ENCODE measurements around the gene NLRP6. TPM values are rescaled to one million over a fixed set of nuclear protein-coding genes. Genes with fewer than 3 reads are reported as not detected.

Gene NLRP6
- total RNA-seq, 2 donors from 2014 or later = 0.43 to 2.2 TPM

DNA sequence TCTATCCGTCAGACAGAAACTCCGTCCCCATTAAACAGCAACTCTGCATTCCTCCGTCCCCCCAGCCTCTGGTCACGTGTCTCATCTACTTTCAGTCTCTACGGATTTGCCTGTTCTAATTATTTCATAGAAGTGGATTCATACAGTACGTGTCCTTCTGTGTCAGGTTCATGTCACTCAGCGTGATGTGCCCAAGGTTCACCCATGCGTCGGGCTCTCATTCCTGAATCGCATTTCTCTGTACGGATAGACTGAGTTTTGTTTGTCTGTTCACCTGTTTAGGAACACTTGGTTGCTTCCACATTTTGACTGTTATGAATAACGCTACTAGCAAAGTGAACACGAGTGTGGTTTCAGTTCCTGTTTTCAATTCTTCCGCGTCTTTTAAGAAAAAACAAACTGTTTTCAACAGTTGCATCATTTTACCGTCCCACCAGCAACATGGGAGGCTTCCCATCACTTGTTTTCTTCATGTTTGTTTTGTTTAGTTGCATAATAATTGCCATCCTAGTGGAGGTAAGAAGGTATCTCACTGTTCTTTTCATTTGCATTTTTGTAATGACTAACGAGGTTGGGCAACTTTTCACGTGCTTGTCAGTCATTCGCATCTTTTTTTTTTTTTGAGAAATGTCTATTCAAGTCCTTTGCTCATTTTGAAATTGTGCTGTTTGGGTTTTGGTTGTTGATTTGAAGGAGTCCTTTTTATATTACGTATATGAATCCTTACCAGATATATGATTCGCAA is 8.9 kb upstream of the NLRP6 start:
- H3K4me1 Mint-ChIP-seq = peaks cover 13% of the 10 kb centered on the region
- peak overlapping the region; percentile 84 for H3K4me3 Mint-ChIP-seq
- H3K27me3 Mint-ChIP-seq = no peaks in the 10 kb centered on the region
- H3K36me3 Mint-ChIP-seq (ENCODE audit: low read depth) = peaks cover 20% of the 10 kb centered on the region
- peak; percentile 83 for ATAC-seq (replicated peaks)
- no peaks in the 10 kb centered on the region for H3K9me3 Mint-ChIP-seq
- H3K27ac Mint-ChIP-seq = peak overlapping the region; percentile 96

DNA sequence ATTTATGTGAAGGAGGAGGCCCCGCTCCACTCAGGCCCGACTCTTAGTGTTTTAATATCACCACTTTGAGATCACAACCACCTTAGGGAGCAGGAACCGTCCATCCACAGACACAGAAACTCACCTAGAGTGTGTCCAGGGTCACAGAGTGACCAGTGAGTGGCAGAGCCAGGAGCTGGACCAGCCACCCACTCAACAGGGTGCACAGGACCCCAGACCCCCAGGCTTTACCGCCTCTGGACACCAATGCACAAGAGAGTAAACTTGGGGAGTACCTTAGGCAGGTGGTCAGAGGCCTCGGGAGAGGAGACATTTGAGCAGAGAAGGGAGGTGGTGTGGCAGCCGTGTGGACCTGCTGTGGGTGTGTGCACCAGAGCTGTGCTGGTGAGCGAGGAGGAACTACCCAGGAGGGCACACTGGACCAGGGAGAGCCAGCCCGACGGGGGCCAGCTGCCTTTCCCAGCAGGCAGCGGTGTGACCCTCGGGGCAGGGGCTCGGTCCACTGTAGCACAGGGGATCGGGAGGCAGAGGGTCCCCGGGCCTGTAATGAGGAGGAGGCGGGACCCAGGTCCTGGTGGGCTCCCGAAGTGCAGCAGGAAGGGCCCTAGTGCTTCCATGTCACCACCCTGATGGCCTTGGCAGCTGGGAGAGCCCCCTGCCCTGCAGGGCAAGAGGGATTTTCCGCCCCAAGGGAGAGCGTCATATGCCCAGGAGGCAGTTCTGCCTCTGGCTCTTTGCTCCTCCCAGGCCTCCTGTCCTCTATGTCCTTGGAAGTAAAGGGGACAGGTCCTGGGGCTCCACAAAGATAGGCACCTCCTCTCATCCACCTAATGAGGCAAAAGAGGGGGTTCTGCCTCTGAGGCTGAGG is 7.5 kb upstream of the NLRP6 start:
- H3K27ac Mint-ChIP-seq = no peak overlapping the region
- H3K27me3 Mint-ChIP-seq = no peaks in the 10 kb centered on the region
- no peaks in the 10 kb centered on the region for H3K9me3 Mint-ChIP-seq
- no peak overlapping the region for H3K4me3 Mint-ChIP-seq
- no peak for ATAC-seq (replicated peaks)
- H3K4me1 Mint-ChIP-seq = peaks cover 13% of the 10 kb centered on the region
- peaks cover 20% of the 10 kb centered on the region for H3K36me3 Mint-ChIP-seq (ENCODE audit: low read depth)

DNA sequence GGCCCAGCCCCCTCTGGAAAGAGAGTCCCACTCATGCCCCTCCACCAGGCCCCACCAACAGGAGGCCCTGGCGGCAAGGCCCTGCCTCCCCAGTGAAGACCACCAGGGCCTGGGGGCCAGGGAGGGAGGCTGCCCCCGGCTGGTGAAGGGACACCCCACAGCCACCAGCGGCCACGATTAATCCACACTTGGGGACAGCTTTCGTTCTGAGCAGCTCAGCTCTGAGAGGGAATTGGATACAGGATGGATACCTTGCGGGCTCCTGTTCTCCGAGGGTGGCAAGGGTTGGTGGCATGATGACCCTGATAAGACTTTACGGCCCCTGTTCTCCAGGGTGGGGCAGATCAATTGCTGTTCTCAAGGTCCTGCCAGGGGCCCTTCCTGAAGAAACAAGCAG is 6.9 kb upstream of the NLRP6 start:
- Mint-ChIP-seq H3K4me3 (no peak overlapping the region), H3K27ac (no peak overlapping the region), H3K4me1 (peaks cover 13% of the 10 kb centered on the region), H3K27me3 (no peaks in the 10 kb centered on the region), H3K9me3 (no peaks in the 10 kb centered on the region), H3K36me3 (ENCODE audit: low read depth) (peaks cover 20% of the 10 kb centered on the region)
- no peak for ATAC-seq (replicated peaks)

DNA sequence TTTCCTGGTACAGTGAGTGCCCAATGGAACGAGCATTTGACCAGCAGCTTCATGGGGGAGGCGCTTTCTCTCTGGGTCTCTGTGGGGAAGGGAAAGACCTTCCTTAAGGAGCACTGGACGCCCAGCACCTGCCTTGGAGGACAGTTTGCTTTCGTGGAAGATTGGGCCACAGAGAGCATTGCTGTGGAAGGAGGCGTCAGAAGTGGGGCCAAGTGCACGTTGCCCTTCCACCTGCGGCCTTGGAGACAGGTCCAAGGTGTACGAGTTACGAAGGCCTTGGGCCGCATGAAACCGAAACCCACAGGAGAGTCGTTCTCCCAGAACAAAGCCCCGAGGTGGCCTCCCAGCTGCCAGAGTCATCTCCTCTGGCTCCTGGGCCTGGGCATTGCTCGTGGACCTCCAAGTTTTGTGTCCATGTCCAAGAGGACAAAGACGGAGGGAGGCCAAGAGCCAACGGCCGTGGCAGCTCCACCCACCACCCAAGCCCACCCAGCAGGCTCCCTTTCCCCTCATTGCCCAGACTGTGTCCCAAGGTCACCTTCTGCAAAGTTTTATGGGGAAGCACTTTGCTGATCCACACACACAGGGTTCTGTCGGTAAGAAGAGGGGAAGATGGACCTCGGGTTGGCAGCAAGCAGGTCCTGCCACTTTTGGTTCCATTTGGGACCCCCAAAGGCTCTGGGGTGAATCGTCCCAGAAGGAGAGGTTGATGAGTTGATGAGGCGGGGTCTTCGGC is 5.8 kb upstream of the NLRP6 start:
- H3K27me3 Mint-ChIP-seq = no peaks in the 10 kb centered on the region
- H3K4me1 Mint-ChIP-seq = peaks cover 18% of the 10 kb centered on the region
- peaks cover 19% of the 10 kb centered on the region for H3K36me3 Mint-ChIP-seq (ENCODE audit: low read depth)
- no peaks in the 10 kb centered on the region for H3K9me3 Mint-ChIP-seq
- no peak for ATAC-seq (replicated peaks)
- H3K27ac Mint-ChIP-seq = peak overlapping the region; percentile 26
- H3K4me3 Mint-ChIP-seq = no peak overlapping the region

DNA sequence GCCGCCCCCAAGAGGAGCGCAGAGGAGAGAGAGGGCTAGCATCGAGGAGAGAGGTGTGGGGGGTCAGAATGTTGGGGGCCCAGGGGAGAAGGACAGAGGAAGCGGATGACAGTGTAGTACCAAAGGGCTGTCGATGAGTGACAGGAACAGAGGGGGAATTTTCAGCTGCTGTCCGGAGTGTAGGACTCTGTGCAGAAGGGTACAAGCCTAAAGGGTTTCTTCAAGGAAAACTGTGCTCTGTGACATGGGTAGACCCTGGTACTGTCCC is 5.3 kb upstream of the NLRP6 start:
- no peak for ATAC-seq (replicated peaks)
- H3K27me3 Mint-ChIP-seq = no peaks in the 10 kb centered on the region
- no peak overlapping the region for H3K4me3 Mint-ChIP-seq
- peaks cover 4% of the 10 kb centered on the region for H3K9me3 Mint-ChIP-seq
- H3K27ac Mint-ChIP-seq = no peak overlapping the region
- peaks cover 15% of the 10 kb centered on the region for H3K36me3 Mint-ChIP-seq (ENCODE audit: low read depth)
- peaks cover 23% of the 10 kb centered on the region for H3K4me1 Mint-ChIP-seq

DNA sequence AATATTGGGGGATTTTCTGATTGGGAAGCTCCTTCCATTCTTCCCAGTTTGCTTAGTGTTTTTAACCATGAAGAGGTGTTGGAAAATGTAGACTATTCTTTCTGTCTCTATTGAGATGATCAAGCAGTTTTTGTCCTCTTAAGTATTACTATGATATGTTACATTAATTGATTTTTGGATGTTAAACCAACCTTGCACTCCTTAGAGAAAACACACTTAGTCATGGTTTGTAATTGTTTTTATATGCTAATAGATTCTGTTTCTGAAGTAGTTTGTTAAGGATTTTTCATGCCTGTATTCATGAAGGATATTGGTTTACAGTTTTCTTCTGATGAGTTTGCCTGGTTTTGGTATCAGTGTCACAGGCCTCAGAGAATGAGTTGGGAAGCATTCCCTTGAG is 2.0 kb upstream of the NLRP6 start:
- H3K27ac Mint-ChIP-seq = no peak overlapping the region

DNA sequence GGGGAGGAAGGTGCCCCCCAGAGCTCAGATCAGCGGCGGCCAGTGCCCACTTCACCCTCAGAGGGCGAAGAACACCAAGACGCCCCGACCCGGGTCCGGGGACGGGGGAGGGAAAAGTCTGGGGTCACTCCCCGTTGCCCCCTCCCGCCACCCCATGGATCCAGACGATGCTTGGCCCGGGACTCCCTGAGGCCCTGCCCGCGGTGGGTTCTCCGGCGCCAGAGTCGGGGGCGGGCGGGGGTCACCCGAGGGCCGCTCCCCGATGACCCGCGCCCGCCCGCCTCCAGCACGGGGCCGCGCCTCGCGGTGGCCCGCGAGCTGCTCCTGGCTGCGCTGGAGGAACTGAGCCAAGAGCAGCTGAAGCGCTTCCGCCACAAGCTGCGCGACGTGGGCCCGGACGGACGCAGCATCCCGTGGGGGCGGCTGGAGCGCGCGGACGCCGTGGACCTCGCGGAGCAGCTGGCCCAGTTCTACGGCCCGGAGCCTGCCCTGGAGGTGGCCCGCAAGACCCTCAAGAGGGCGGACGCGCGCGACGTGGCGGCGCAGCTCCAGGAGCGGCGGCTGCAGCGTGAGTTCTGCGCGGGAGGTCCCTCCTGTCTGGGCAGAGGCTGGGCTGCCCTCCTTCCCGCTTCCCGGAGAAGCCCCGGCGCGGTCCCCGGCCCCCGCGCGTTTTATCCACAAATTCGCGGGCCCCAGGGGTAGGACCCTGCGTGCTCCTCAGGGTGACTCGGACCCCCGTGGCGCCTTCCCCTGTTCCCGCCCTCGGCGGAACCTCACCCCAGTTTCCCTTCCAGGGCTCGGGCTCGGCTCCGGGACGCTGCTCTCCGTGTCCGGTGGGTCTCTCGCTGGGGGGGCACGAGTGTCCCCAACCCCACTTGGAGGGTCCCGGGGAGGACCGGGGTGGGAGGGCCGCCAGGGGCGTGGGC is 1.1 kb downstream of the NLRP6 start:
- H3K36me3 Mint-ChIP-seq (ENCODE audit: low read depth) = peaks cover 25% of the 10 kb centered on the region
- peak; percentile 20 for ATAC-seq (replicated peaks)
- H3K27ac Mint-ChIP-seq = no peak overlapping the region
- H3K4me1 Mint-ChIP-seq = peaks cover 30% of the 10 kb centered on the region
- peaks cover 5% of the 10 kb centered on the region for H3K27me3 Mint-ChIP-seq
- H3K4me3 Mint-ChIP-seq = peak overlapping the region; percentile 71
- H3K9me3 Mint-ChIP-seq = peaks cover 4% of the 10 kb centered on the region

More for the DNA sequence above, 2.0 kb upstream of the NLRP6 start:
- Mint-ChIP-seq H3K9me3 (peaks cover 4% of the 10 kb centered on the region), H3K36me3 (ENCODE audit: low read depth) (peaks cover 11% of the 10 kb centered on the region), H3K27me3 (no peaks in the 10 kb centered on the region), H3K4me3 (no peak overlapping the region), H3K4me1 (peaks cover 17% of the 10 kb centered on the region)
- ATAC-seq (replicated peaks) = no peak

DNA sequence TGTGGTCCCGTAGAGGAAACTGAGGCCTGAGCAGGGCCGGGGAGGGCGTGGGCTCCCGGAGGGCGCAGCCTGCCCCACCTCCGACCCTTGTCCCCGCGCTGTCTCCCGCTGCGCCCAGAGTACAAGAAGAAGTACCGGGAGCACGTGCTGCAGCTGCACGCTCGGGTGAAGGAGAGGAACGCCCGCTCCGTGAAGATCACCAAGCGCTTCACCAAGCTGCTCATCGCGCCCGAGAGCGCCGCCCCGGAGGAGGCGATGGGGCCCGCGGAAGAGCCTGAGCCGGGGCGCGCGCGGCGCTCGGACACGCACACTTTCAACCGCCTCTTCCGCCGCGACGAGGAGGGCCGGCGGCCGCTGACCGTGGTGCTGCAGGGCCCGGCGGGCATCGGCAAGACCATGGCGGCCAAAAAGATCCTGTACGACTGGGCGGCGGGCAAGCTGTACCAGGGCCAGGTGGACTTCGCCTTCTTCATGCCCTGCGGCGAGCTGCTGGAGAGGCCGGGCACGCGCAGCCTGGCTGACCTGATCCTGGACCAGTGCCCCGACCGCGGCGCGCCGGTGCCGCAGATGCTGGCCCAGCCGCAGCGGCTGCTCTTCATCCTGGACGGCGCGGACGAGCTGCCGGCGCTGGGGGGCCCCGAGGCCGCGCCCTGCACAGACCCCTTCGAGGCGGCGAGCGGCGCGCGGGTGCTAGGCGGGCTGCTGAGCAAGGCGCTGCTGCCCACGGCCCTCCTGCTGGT is 1.9 kb downstream of the NLRP6 start:
- peak; percentile 57 for ATAC-seq (replicated peaks)
- Mint-ChIP-seq H3K27ac (no peak overlapping the region), H3K27me3 (peaks cover 5% of the 10 kb centered on the region), H3K36me3 (ENCODE audit: low read depth) (peaks cover 25% of the 10 kb centered on the region), H3K4me1 (peaks cover 30% of the 10 kb centered on the region), H3K9me3 (peaks cover 4% of the 10 kb centered on the region), H3K4me3 (peak overlapping the region; percentile 71)

DNA sequence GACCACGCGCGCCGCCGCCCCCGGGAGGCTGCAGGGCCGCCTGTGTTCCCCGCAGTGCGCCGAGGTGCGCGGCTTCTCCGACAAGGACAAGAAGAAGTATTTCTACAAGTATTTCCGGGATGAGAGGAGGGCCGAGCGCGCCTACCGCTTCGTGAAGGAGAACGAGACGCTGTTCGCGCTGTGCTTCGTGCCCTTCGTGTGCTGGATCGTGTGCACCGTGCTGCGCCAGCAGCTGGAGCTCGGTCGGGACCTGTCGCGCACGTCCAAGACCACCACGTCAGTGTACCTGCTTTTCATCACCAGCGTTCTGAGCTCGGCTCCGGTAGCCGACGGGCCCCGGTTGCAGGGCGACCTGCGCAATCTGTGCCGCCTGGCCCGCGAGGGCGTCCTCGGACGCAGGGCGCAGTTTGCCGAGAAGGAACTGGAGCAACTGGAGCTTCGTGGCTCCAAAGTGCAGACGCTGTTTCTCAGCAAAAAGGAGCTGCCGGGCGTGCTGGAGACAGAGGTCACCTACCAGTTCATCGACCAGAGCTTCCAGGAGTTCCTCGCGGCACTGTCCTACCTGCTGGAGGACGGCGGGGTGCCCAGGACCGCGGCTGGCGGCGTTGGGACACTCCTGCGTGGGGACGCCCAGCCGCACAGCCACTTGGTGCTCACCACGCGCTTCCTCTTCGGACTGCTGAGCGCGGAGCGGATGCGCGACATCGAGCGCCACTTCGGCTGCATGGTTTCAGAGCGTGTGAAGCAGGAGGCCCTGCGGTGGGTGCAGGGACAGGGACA is 2.7 kb downstream of the NLRP6 start:
- peaks cover 31% of the 10 kb centered on the region for H3K4me1 Mint-ChIP-seq
- peaks cover 4% of the 10 kb centered on the region for H3K9me3 Mint-ChIP-seq
- peak overlapping the region; percentile 71 for H3K4me3 Mint-ChIP-seq
- peak; percentile 43 for ATAC-seq (replicated peaks)
- no peak overlapping the region for H3K27ac Mint-ChIP-seq
- H3K36me3 Mint-ChIP-seq (ENCODE audit: low read depth) = peaks cover 25% of the 10 kb centered on the region
- peaks cover 5% of the 10 kb centered on the region for H3K27me3 Mint-ChIP-seq

DNA sequence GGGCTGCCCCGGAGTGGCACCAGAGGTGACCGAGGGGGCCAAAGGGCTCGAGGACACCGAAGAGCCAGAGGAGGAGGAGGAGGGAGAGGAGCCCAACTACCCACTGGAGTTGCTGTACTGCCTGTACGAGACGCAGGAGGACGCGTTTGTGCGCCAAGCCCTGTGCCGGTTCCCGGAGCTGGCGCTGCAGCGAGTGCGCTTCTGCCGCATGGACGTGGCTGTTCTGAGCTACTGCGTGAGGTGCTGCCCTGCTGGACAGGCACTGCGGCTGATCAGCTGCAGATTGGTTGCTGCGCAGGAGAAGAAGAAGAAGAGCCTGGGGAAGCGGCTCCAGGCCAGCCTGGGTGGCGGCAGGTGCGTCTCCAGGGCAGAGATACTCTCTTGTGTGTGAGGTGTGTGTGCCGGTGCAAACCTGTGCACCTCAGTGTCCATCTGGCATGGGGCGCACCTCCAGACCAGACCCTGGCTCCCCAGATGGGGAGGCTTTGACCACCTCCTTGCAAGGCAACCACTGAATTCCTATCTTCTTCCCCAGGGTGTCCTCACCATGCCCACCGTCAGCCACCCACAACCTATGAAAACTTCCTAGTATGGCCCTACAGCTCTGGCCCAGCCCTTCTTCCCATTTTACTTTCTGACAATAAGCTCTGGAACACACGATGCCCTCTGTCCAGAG is 3.4 kb downstream of the NLRP6 start:
- Mint-ChIP-seq H3K27me3 (peaks cover 5% of the 10 kb centered on the region), H3K4me1 (peaks cover 35% of the 10 kb centered on the region), H3K9me3 (peaks cover 4% of the 10 kb centered on the region), H3K4me3 (peak overlapping the region; percentile 71), H3K27ac (no peak overlapping the region), H3K36me3 (ENCODE audit: low read depth) (peaks cover 25% of the 10 kb centered on the region)
- ATAC-seq (replicated peaks) = no peak

DNA sequence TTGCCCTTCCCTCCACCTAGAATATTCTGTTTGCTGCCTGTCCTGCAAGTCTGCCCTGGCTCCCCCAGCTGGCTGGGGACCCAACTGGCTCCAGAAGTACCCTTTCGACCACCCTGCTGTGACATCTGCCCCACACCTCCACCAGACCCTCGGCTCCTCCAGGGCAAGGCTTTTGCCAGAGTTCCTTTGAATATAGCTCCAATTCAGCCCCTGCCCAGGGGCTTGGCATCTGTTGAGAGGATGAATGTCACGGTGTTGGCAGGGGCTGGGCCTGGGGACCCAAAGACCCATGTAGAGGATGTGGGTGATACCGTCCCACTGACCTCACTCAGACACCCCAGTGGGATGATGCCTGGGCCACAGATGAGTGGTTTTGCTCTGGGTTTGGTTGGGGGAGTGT is 4.0 kb downstream of the NLRP6 start:
- no peak overlapping the region for H3K27ac Mint-ChIP-seq
- H3K36me3 Mint-ChIP-seq (ENCODE audit: low read depth) = peaks cover 31% of the 10 kb centered on the region
- H3K27me3 Mint-ChIP-seq = peaks cover 5% of the 10 kb centered on the region

DNA sequence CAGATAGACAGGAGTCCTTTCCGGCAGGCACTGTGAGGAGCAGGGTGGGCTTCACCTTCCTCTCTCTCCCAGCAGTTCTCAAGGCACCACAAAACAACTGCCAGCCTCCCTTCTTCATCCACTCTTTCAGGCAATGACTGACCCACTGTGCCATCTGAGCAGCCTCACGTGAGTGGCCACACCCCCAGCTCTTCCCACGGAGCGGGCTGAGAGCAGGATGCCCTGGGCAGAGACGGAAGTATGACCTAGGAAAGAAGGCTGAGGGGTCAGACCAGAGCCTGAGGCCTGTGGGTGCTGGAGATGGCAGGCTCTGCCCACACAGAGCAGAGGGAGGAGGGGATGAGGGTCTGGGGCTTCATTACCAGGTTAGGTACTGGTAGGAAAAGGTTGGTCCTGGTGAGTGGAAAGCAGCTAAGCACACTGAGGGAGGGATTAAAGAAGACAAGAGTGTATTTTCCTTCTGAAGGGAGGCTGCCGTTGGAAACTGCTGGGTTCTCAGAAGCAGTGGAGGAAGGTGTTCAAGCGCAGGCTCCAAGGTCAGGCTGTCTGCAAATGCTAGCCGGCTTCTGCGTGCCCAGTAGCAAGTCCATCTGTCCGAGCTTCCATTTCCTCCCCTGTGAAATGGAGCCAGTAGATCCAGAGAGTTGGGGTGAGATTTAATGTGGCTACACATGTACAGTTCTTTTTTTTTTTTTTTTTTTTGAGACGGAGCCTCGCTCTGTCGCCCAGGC is 4.6 kb downstream of the NLRP6 start:
- peaks cover 5% of the 10 kb centered on the region for H3K27me3 Mint-ChIP-seq
- no peak overlapping the region for H3K27ac Mint-ChIP-seq
- ATAC-seq (replicated peaks) = no peak
- peak overlapping the region; percentile 71 for H3K4me3 Mint-ChIP-seq
- peaks cover 36% of the 10 kb centered on the region for H3K36me3 Mint-ChIP-seq (ENCODE audit: low read depth)
- no peaks in the 10 kb centered on the region for H3K9me3 Mint-ChIP-seq
- peaks cover 32% of the 10 kb centered on the region for H3K4me1 Mint-ChIP-seq

More for the DNA sequence above, 4.0 kb downstream of the NLRP6 start:
- peak overlapping the region; percentile 71 for H3K4me3 Mint-ChIP-seq
- H3K4me1 Mint-ChIP-seq = peaks cover 36% of the 10 kb centered on the region
- no peak for ATAC-seq (replicated peaks)
- peaks cover 4% of the 10 kb centered on the region for H3K9me3 Mint-ChIP-seq

All from activated T-helper 17 cell treated with anti-CD3 and anti-CD28 coated beads, Interleukin-2, amount 50 U/mL, for 72 hours (primary cell).